Sigmoid colon (tissue), 7 donors: Measurements from ENCODE around the gene IGLL5. TPM values are rescaled to one million over a fixed set of nuclear protein-coding genes. Genes with fewer than 3 reads are reported as not detected.

Experiments used
- DNase-seq: peaks from one replicate; pipeline ENCODE4 v3.0.0-alpha.2; 2019
- H3K27ac ChIP-seq, 4 donors: fragments of 200-600 bp; sonication (generic); one replicate each; pipeline ENCODE4 v1.5.1; 2016 to 2019; ENCODE audit warnings: mild to moderate bottlenecking in 1 of 4
- H3K27me3 ChIP-seq, 3 donors: fragments of 200-600 bp; sonication (generic); one replicate each; pipeline ENCODE4 v1.5.1; 2019; ENCODE audit warnings: mild to moderate bottlenecking in 1 of 3
- H3K36me3 ChIP-seq, 4 donors: fragments of 200-600 bp; sonication (generic); one replicate each; pipeline ENCODE4 v1.5.1; 2016 to 2019
- H3K4me1 ChIP-seq, 4 donors: fragments of 200-600 bp; sonication (generic); one replicate each; pipeline ENCODE4 v1.5.1; 2017 to 2019
- H3K4me3 ChIP-seq, 4 donors: fragments of 200-600 bp; sonication (generic); one replicate each; pipeline ENCODE4 v1.5.1; 2017 to 2019; ENCODE audit warnings: mild to moderate bottlenecking in 2 of 4, moderate library complexity in 1 of 4
- H3K9me3 ChIP-seq, 4 donors: fragments of 200-600 bp in 3 of 4; sonication (generic) in 3 of 4; one replicate each; pipeline versions ENCODE4 v1.5.1 to v1.6.1; 2013 to 2019
- CTCF ChIP-seq, 4 experiments: fragments of 450-650 bp in 3 of 4; fragments of 200-600 bp in 1 of 4; IDR thresholded peaks; one replicate each; pipeline ENCODE4 v1.5.1; 2016 to 2019; ENCODE audit warnings: antibody characterized with exemption in 4 of 4, mild to moderate bottlenecking in 3 of 4, moderate library complexity in 2 of 4
- EP300 ChIP-seq, 4 donors: sonication (generic); formaldehyde crosslinking; IDR thresholded peaks; one replicate each; pipeline ENCODE4 v1.6.1; 2017; ENCODE audit warnings: antibody characterized with exemption in 4 of 4
- POLR2A ChIP-seq, 2 donors: fragments of 450-650 bp; IDR thresholded peaks; one replicate each; pipeline ENCODE4 v1.6.1; 2016; ENCODE audit warnings: antibody characterized with exemption in 2 of 2, mild to moderate bottlenecking in 2 of 2, moderate library complexity in 2 of 2
- POLR2AphosphoS5 ChIP-seq, 4 donors: sonication (generic); formaldehyde crosslinking; IDR thresholded peaks; one replicate each; pipeline ENCODE4 v1.6.1; 2017; ENCODE audit warnings: antibody characterized with exemption in 4 of 4
- WGBS, 2 donors: extraction: QIAGEN DNeasy Blood & Tissue Kit; methylation state at CpG; one replicate each; pipeline ENCODE4 v1.1.7; 2013; 5-methylcytosine and 5-hydroxymethylcytosine counted together
- intact Hi-C: fragments of 100-400 bp; cut with DNase I; formaldehyde crosslinking; loops from one replicate; pipeline ENCODE4 v1.15.1; 2023
- polyA plus RNA-seq, 3 donors: library from polyadenylated mRNA; stranded (reverse); fragments of 200-250 nt; gene quantifications; one replicate each; pipeline ENCODE4 v1.2.3, GENCODE V29; 2013
- total RNA-seq, 4 donors: library from RNA; depleted of rRNA; stranded (reverse); fragments of >200 nt; gene quantifications; one replicate each; pipeline ENCODE4 v1.1.0, GENCODE V29; 2016
- donor health status: healthy with polysubstance abuse.
- donor health status: Bipolar disorder and iron deficiency.
- donor health status: healthy.

The IGLL5 gene
- under 1 TPM in 1 of 4 donors, not detected in 3; 0.99 TPM for total RNA-seq
- 10 to 100 TPM; 10.2 to 39.6 (median 18.3) TPM for polyA plus RNA-seq

DNA sequence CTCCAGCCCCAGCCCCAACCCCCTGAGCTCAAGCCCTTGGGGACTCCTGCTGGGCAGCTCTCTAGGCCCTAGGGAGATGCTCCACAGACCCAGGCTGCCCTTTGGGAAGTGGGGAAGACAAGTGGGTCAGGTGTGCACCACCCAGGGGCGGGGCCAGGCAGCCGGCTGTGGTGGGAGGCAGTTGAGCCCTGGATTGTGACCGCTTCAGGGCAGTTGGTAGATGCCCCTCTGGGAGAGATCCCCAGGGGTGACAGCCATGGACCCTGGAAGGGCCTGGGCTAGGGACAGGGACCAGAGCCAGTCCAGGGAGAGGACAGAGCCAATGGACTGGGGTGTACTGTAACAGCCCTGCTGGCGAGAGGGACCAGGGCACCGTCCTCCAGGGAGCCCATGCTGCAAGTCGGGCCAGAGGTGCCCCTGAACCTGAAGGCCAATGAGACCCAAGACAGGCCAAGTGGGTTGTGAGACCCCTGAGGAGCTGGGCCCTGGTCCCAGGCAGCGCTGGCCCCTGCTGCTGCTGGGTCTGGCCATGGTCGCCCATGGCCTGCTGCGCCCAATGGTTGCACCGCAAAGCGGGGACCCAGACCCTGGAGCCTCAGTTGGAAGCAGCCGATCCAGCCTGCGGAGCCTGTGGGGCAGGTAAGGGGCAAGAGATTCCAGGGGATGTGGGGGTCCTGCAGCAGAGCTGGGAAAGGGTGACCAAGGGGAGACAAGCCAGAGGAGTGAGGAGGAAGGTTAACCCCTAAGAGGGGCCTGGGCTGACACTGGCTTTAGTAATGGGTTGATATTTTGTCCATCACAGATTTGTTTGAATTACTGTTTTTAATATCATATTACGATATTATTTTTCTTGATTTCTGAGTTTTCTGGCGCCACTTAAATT, at the start of gene IGLL5:
Gene IGLL5 (plus strand): TSS at position 196 of the 883 bp plus-strand sequence. CDS start 238 bp downstream, at position 434.
- no peak for DNase-seq
- no peak within 1 kb of the TSS for H3K4me3 ChIP-seq
- no peak within 1 kb of the TSS for H3K27ac ChIP-seq
- intact Hi-C loops: no loop called here
- WGBS, 2 donors: 83% methylated on average over 15 of the region's 15 CpGs
- no peaks in the 10 kb centered on the region for H3K4me1 ChIP-seq
- H3K36me3 ChIP-seq: no peaks in the 10 kb centered on the region
- TF ChIP-seq CTCF (IDR thresholded peaks at IDR 0.05) (no peak), EP300 (IDR thresholded peaks at IDR 0.05) (no peak), POLR2AphosphoS5 (IDR thresholded peaks at IDR 0.05) (no peak), POLR2A (IDR thresholded peaks at IDR 0.05) (no peak)
- H3K27me3 ChIP-seq: peaks cover 0 to 7% (median 0%) of the 10 kb centered on the region in 3 donors
- no peaks in the 10 kb centered on the region for H3K9me3 ChIP-seq

GRCh38 chr22:22838148-22838786, 49.3 kb upstream of the IGLL5 start:
- Histone ChIP-seq H3K9me3 (no peaks in the 10 kb centered on the region), H3K4me1 (no peaks in the 10 kb centered on the region), H3K27me3 (no peaks in the 10 kb centered on the region), H3K4me3 (no peak overlapping the region), H3K27ac (no peak overlapping the region), H3K36me3 (no peaks in the 10 kb centered on the region)
- DNase-seq: no peak
- WGBS, 2 donors: 93 to 95% methylated on average over 5 of the region's 5 CpGs
- no peak for TF ChIP-seq POLR2AphosphoS5 (IDR thresholded peaks at IDR 0.05)
- intact Hi-C loops: no loop called here

DNA sequence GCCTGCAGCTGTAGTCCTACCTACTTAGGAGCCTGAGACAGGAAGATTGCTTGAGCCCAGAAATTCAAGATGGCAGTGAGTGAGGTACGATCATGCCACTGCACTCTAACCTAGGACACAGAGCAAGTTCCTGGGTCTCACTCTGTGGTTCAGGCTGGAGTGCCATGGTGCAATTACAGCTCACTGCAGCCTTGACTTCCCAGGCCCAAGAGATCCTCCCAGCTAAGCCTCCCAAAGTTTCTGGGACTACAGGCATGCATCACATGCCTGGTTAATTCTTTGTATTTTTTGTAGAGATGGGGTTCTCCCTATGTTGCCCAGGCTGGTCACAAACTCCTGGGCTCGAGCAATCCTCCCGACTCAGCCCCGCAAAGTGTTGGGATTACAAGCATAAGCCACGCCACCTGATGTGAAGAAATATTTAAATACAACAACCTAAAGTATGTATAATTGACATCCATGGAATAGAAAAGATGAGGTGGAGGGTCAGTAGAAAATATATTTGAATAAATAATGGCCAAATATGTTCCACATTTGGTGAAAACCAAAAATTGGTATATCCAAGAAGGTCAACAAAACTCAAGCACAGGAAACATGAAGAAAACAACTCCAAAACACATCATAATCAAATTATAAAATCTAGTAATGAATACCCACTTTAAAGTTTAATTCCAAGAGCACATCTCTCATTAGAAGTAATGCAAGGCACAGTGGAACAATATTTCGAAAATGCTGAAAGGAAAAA, 47.9 kb upstream of the IGLL5 start:
- Histone ChIP-seq H3K4me3 (no peak overlapping the region), H3K9me3 (no peaks in the 10 kb centered on the region), H3K27ac (no peak overlapping the region), H3K27me3 (no peaks in the 10 kb centered on the region), H3K36me3 (no peaks in the 10 kb centered on the region), H3K4me1 (no peaks in the 10 kb centered on the region)
- DNase-seq: no peak
- WGBS, 2 donors: 77 to 94% methylated on average over 6 of the region's 6 CpGs
- intact Hi-C loops: no loop called here
- TF ChIP-seq CTCF (IDR thresholded peaks at IDR 0.05) (no peak), POLR2A (IDR thresholded peaks at IDR 0.05) (no peak), POLR2AphosphoS5 (IDR thresholded peaks at IDR 0.05) (no peak), EP300 (IDR thresholded peaks at IDR 0.05) (no peak)

- intact Hi-C loops: no loop called here
- DNase-seq: no peak
Observed at GRCh38 chr22:22840780-22841179, 46.8 kb upstream of the IGLL5 start.

More at GRCh38 chr22:22840780-22841179, 46.8 kb upstream of the IGLL5 start:
- no peak overlapping the region for H3K4me3 ChIP-seq
- no peaks in the 10 kb centered on the region for H3K9me3 ChIP-seq
- H3K27ac ChIP-seq: no peak overlapping the region
- no peaks in the 10 kb centered on the region for H3K27me3 ChIP-seq
- 71 to 74% methylated on average over 2 of the region's 2 CpGs for WGBS, 2 donors
- no peaks in the 10 kb centered on the region for H3K4me1 ChIP-seq
- TF ChIP-seq CTCF (IDR thresholded peaks at IDR 0.05) (no peak), EP300 (IDR thresholded peaks at IDR 0.05) (no peak), POLR2AphosphoS5 (IDR thresholded peaks at IDR 0.05) (no peak), POLR2A (IDR thresholded peaks at IDR 0.05) (no peak)
- no peaks in the 10 kb centered on the region for H3K36me3 ChIP-seq
